ENCODE measurements around the gene TLN1.

The TLN1 gene

GRCh38 chr9:35686222-35687203 lies 45.5 kb downstream of the TLN1 start:
- DNase-seq (ENCODE audit: low read depth): no peak
- H3K4me3 ChIP-seq (ENCODE audit: low read length): peak overlapping the region; percentile 97
- TF ChIP-seq, protein P1, sequence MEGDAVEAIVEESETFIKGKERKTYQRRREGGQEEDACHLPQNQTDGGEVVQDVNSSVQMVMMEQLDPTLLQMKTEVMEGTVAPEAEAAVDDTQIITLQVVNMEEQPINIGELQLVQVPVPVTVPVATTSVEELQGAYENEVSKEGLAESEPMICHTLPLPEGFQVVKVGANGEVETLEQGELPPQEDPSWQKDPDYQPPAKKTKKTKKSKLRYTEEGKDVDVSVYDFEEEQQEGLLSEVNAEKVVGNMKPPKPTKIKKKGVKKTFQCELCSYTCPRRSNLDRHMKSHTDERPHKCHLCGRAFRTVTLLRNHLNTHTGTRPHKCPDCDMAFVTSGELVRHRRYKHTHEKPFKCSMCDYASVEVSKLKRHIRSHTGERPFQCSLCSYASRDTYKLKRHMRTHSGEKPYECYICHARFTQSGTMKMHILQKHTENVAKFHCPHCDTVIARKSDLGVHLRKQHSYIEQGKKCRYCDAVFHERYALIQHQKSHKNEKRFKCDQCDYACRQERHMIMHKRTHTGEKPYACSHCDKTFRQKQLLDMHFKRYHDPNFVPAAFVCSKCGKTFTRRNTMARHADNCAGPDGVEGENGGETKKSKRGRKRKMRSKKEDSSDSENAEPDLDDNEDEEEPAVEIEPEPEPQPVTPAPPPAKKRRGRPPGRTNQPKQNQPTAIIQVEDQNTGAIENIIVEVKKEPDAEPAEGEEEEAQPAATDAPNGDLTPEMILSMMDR (conservative IDR thresholded peaks at IDR 0.05; ENCODE audit: low read length): no peak

DNA sequence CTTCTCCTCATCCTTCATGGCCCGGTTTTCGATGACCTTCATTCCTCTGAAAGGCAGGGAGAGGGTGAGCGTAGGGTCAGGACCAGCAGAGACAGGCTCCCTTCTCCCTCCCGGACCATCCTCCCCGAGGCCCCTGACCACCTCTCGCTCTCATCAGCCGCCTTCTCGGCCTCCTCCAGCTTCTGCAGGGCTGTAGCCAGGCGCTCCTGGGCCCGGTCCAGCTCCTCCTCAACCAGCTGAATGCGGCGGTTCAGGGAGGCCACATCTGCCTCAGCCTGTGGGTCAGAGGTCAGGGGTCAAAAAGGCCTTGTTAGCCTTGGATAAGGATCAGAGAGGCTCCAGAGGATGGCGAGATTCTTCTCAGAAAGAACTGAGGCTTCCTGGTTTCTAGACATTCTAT lies 46.5 kb downstream of the TLN1 start:
- TF ChIP-seq, protein P1 (conservative IDR thresholded peaks at IDR 0.05; ENCODE audit: low read length): no peak
- DNase-seq (ENCODE audit: low read depth): no peak
- H3K4me3 ChIP-seq (ENCODE audit: low read length): peak overlapping the region; percentile 20

- TF ChIP-seq, protein P1 (conservative IDR thresholded peaks at IDR 0.05; ENCODE audit: low read length): no peak
- H3K4me3 ChIP-seq (ENCODE audit: low read length): peak overlapping the region; percentile 12; the same call in 1 of the 2 replicates
- DNase-seq (ENCODE audit: low read depth): no peak
These were observed 47.1 kb downstream of the TLN1 start for GRCh38 chr9:35684921-35685320.

GRCh38 chr9:35683323-35683722 lies 48.7 kb downstream of the TLN1 start:
- no peak overlapping the region for H3K4me3 ChIP-seq (ENCODE audit: low read length)
- TF ChIP-seq, protein P1 (conservative IDR thresholded peaks at IDR 0.05; ENCODE audit: low read length): no peak
- no peak for DNase-seq (ENCODE audit: low read depth)

GRCh38 chr9:35682520-35683315 lies 49.3 kb downstream of the TLN1 start:
- H3K4me3 ChIP-seq (ENCODE audit: low read length): no peak overlapping the region
- DNase-seq (ENCODE audit: low read depth): no peak
- TF ChIP-seq, protein P1 (conservative IDR thresholded peaks at IDR 0.05; ENCODE audit: low read length): no peak

GRCh38 chr9:35682051-35682450 lies 49.9 kb downstream of the TLN1 start:
- DNase-seq (ENCODE audit: low read depth): no peak
- H3K4me3 ChIP-seq (ENCODE audit: low read length): no peak overlapping the region
- TF ChIP-seq, protein P1 (conservative IDR thresholded peaks at IDR 0.05; ENCODE audit: low read length): no peak
